HepG2 (cell line): Measurements from ENCODE around the gene ZNF839.
"Not testable (repeated sequence)": the region's sequence is repeated elsewhere in the genome, so short reads cannot be mapped to it uniquely, and the experiment has no call there.

Source experiments
- EZH2 ChIP-seq: conservative IDR thresholded peaks from 2 replicates; pipeline ENCODE4 v1.6.1; 2012; ENCODE audit warnings: mild to moderate bottlenecking, low read depth, low read length, moderate library complexity
- GTF2F1 ChIP-seq: fragments of 150-350 bp; IDR thresholded peaks from 2 replicates; pipeline ENCODE4 v1.6.1; 2014; ENCODE audit warnings: low read length
- POLR2AphosphoS5 ChIP-seq: IDR thresholded peaks from 2 replicates; pipeline ENCODE4 v1.6.1; 2012; ENCODE audit warnings: low read depth, low read length
- WIZ ChIP-seq: sonication (generic); formaldehyde crosslinking; IDR thresholded peaks from 2 replicates; pipeline ENCODE4 v1.5.1; 2020; ENCODE audit warnings: mild to moderate bottlenecking, missing genetic modification reagents
- YY1 ChIP-seq: IDR thresholded peaks from 2 replicates; pipeline ENCODE4 v1.6.1; 2011; ENCODE audit warnings: low read length, low read depth, moderate library complexity, mild to moderate bottlenecking; ENCODE audit not compliant: insufficient read depth, insufficient replicate concordance
- ZFP37 ChIP-seq: sonication (generic); formaldehyde crosslinking; IDR thresholded peaks from 2 replicates; pipeline ENCODE4 v1.4.0; 2020; ENCODE audit warnings: missing genetic modification reagents, borderline replicate concordance
- ZNF530 ChIP-seq: sonication (generic); formaldehyde crosslinking; IDR thresholded peaks from 2 replicates; pipeline ENCODE4 v1.5.0; 2020; ENCODE audit warnings: low read depth, mild to moderate bottlenecking, missing genetic modification reagents
- TF ChIP-seq, protein P1 (sequence below): sonication (generic); formaldehyde crosslinking; IDR thresholded peaks from 2 replicates; pipeline ENCODE4 v1.4.0; 2020; ENCODE audit warnings: missing genetic modification reagents, mild to moderate bottlenecking, borderline replicate concordance
- TF ChIP-seq, protein P2 (sequence below): sonication (generic); formaldehyde crosslinking; IDR thresholded peaks from 2 replicates; pipeline ENCODE4 v1.4.0; 2020; ENCODE audit warnings: low read depth, missing genetic modification reagents
- TF ChIP-seq, protein P3 (sequence below): IDR thresholded peaks from 2 replicates; pipeline ENCODE4 v1.6.1; 2016; ENCODE audit warnings: low read depth

DNA sequence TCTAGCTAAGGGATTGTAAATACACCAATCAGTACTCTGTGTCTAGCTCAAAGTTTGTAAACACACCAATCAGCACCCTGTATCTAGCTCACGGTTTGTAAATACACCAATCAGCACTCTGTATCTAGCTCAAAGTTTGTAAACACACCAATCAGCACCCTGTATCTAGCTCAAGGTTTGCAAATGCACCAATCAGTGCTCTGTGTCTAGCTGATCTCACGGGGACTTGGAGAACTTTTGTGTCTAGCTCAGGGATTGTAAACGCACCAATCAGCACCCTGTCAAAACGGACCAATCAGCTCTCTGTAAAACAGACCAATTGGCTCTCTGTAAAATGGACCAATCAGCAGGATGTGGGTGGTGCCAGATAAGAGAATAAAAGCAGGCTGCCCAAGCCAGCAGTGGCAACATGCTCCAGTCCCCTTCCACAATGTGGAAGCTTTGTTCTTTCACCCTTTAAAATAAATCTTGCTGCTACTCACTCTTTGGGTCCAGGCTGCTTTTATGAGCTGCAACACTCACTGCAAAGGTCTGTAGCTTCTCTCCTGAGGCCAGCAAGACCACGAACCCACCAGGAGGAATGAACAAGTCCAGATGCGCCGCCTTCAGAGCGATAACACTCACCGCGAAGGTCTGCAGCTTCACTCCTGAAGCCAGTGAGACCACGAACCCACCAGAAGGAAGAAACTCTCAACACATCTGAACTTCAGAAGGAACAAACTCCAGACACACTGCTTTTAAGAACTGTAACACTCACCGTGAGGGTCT lies 21.1 kb upstream of the ZNF839 start:
- not testable (repeated sequence) for TF ChIP-seq YY1; WIZ (CRISPR knock-in tag); ZFP37; ZNF530 (CRISPR knock-in tag); EZH2; POLR2AphosphoS5; GTF2F1
- TF ChIP-seq, protein P1, sequence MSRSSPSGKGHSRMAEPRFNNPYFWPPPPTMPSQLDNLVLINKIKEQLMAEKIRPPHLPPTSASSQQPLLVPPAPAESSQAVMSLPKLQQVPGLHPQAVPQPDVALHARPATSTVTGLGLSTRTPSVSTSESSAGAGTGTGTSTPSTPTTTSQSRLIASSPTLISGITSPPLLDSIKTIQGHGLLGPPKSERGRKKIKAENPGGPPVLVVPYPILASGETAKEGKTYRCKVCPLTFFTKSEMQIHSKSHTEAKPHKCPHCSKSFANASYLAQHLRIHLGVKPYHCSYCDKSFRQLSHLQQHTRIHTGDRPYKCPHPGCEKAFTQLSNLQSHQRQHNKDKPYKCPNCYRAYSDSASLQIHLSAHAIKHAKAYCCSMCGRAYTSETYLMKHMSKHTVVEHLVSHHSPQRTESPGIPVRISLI (CRISPR knock-in tag): not testable (repeated sequence)
- TF ChIP-seq, protein P2, sequence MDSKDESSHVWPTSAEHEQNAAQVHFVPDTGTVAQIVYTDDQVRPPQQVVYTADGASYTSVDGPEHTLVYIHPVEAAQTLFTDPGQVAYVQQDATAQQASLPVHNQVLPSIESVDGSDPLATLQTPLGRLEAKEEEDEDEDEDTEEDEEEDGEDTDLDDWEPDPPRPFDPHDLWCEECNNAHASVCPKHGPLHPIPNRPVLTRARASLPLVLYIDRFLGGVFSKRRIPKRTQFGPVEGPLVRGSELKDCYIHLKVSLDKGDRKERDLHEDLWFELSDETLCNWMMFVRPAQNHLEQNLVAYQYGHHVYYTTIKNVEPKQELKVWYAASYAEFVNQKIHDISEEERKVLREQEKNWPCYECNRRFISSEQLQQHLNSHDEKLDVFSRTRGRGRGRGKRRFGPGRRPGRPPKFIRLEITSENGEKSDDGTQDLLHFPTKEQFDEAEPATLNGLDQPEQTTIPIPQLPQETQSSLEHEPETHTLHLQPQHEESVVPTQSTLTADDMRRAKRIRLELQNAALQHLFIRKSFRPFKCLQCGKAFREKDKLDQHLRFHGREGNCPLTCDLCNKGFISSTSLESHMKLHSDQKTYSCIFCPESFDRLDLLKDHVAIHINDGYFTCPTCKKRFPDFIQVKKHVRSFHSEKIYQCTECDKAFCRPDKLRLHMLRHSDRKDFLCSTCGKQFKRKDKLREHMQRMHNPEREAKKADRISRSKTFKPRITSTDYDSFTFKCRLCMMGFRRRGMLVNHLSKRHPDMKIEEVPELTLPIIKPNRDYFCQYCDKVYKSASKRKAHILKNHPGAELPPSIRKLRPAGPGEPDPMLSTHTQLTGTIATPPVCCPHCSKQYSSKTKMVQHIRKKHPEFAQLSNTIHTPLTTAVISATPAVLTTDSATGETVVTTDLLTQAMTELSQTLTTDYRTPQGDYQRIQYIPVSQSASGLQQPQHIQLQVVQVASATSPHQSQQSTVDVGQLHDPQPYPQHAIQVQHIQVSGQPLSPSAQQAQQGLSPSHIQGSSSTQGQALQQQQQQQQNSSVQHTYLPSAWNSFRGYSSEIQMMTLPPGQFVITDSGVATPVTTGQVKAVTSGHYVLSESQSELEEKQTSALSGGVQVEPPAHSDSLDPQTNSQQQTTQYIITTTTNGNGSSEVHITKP (CRISPR knock-in tag): not testable (repeated sequence)
- TF ChIP-seq, protein P3, sequence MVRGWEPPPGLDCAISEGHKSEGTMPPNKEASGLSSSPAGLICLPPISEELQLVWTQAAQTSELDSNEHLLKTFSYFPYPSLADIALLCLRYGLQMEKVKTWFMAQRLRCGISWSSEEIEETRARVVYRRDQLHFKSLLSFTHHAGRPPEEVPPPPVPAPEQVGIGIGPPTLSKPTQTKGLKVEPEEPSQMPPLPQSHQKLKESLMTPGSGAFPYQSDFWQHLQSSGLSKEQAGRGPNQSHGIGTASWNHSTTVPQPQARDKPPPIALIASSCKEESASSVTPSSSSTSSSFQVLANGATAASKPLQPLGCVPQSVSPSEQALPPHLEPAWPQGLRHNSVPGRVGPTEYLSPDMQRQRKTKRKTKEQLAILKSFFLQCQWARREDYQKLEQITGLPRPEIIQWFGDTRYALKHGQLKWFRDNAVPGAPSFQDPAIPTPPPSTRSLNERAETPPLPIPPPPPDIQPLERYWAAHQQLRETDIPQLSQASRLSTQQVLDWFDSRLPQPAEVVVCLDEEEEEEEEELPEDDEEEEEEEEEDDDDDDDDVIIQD (CRISPR knock-in tag): not testable (repeated sequence)
